HepG2 (cell line): ENCODE data around the gene AMPH.

Source experiments
- HDAC6 ChIP-seq: fragments of 200-600 bp; sonication (generic); IDR thresholded peaks from 2 replicates; pipeline ENCODE4 v1.7.0; 2017; ENCODE audit warnings: mild to moderate bottlenecking, antibody characterized with exemption, low read length, low read depth
- PRPF4 ChIP-seq: fragments of 200-400 bp; formaldehyde crosslinking; IDR thresholded peaks from 2 replicates; pipeline ENCODE4 v1.6.1; 2016; ENCODE audit warnings: low read length, low read depth; ENCODE audit not compliant: poor library complexity, severe bottlenecking
- ZFP41 ChIP-seq: sonication (generic); formaldehyde crosslinking; IDR thresholded peaks from 2 replicates; pipeline ENCODE4 v1.4.0; 2020; ENCODE audit warnings: mild to moderate bottlenecking, missing genetic modification reagents, borderline replicate concordance
- TF ChIP-seq, protein P1 (sequence below): sonication (generic); formaldehyde crosslinking; IDR thresholded peaks from 2 replicates; pipeline ENCODE4 v1.5.0; 2020; ENCODE audit warnings: missing genetic modification reagents
- TF ChIP-seq, protein P2 (sequence below): sonication (generic); formaldehyde crosslinking; IDR thresholded peaks from 2 replicates; pipeline ENCODE4 v1.5.0; 2020; ENCODE audit warnings: mild to moderate bottlenecking, missing genetic modification reagents, moderate library complexity

DNA sequence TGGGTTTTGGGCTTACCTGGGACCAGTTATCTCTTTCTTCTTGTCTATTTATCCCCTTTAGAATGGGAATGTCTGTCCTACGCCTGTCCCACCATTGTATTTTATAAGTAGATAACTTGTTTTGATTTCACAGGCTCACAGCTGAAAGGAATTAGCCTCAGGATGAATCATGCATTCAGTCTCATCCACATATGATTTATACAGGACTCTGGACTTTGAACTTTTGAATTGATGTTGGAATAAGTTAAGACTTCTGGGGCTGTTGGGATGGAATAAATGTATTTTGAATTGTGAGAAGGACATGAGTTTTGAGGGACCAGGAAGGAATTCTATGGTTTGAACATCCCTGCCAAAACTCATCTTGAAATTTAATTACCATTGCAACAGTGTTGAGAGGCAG lies 112.6 kb downstream of the AMPH start:
- TF ChIP-seq, protein P1, sequence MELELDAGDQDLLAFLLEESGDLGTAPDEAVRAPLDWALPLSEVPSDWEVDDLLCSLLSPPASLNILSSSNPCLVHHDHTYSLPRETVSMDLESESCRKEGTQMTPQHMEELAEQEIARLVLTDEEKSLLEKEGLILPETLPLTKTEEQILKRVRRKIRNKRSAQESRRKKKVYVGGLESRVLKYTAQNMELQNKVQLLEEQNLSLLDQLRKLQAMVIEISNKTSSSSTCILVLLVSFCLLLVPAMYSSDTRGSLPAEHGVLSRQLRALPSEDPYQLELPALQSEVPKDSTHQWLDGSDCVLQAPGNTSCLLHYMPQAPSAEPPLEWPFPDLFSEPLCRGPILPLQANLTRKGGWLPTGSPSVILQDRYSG = no peak
- TF ChIP-seq, protein P2, sequence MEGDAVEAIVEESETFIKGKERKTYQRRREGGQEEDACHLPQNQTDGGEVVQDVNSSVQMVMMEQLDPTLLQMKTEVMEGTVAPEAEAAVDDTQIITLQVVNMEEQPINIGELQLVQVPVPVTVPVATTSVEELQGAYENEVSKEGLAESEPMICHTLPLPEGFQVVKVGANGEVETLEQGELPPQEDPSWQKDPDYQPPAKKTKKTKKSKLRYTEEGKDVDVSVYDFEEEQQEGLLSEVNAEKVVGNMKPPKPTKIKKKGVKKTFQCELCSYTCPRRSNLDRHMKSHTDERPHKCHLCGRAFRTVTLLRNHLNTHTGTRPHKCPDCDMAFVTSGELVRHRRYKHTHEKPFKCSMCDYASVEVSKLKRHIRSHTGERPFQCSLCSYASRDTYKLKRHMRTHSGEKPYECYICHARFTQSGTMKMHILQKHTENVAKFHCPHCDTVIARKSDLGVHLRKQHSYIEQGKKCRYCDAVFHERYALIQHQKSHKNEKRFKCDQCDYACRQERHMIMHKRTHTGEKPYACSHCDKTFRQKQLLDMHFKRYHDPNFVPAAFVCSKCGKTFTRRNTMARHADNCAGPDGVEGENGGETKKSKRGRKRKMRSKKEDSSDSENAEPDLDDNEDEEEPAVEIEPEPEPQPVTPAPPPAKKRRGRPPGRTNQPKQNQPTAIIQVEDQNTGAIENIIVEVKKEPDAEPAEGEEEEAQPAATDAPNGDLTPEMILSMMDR (CRISPR knock-in tag) = no peak
- TF ChIP-seq HDAC6 (no peak), ZFP41 (CRISPR knock-in tag) (no peak), PRPF4 (no peak)
